HG03066 (cell line): ENCODE measurements around the gene KIF1A.
"Not testable (repeated sequence)": the region's sequence is repeated elsewhere in the genome, so short reads cannot be mapped to it uniquely, and the experiment has no call there.

ENCODE experiments used
- ATAC-seq: cut with Tn5 transposase; IDR thresholded peaks from one replicate; pipeline ENCODE4 v1.9.1; 2021; ENCODE audit warnings: low read depth; ENCODE audit not compliant: unreplicated experiment

KIF1A gene

GRCh38 chr2:240690421-240691074, 129.5 kb downstream of the KIF1A start:
- ATAC-seq = not testable (repeated sequence)

GRCh38 chr2:240689975-240690374, 130.0 kb downstream of the KIF1A start:
- no peak for ATAC-seq

- no peak for ATAC-seq
Measured at GRCh38 chr2:240688553-240688919, 131.5 kb downstream of the KIF1A start.

GRCh38 chr2:240687741-240688552, 132.1 kb downstream of the KIF1A start:
- no peak for ATAC-seq

GRCh38 chr2:240687045-240687740, 132.8 kb downstream of the KIF1A start:
- no peak for ATAC-seq

GRCh38 chr2:240686460-240686859, 133.6 kb downstream of the KIF1A start:
- ATAC-seq = no peak

- no peak for ATAC-seq
Measured at GRCh38 chr2:240685771-240686371, 134.1 kb downstream of the KIF1A start.

GRCh38 chr2:240683980-240684728, 135.9 kb downstream of the KIF1A start:
- ATAC-seq = not testable (repeated sequence)

- ATAC-seq = not testable (repeated sequence)
Measured at GRCh38 chr2:240683329-240683979, 136.6 kb downstream of the KIF1A start.

- not testable (repeated sequence) for ATAC-seq
Measured at GRCh38 chr2:240682431-240683224, 137.4 kb downstream of the KIF1A start, which contains the start of gene AQP12B. AQP12B (minus strand) TSS chr2:240682885; CDS start chr2:240682837, 48 bp downstream.

GRCh38 chr2:240680185-240680584, 139.8 kb downstream of the KIF1A start:
- not testable (repeated sequence) for ATAC-seq

- ATAC-seq = not testable (repeated sequence)
Measured at GRCh38 chr2:240678909-240679308, 141.1 kb downstream of the KIF1A start.

- ATAC-seq = not testable (repeated sequence)
Measured at GRCh38 chr2:240678043-240678442, 142.0 kb downstream of the KIF1A start.

- ATAC-seq = not testable (repeated sequence)
Measured at GRCh38 chr2:240675345-240675744, 144.7 kb downstream of the KIF1A start.

GRCh38 chr2:240674461-240675184, 145.4 kb downstream of the KIF1A start:
- ATAC-seq = not testable (repeated sequence)

- no peak for ATAC-seq
Measured at GRCh38 chr2:240672701-240673190, 147.3 kb downstream of the KIF1A start.

GRCh38 chr2:240672076-240672700, 147.8 kb downstream of the KIF1A start:
- no peak for ATAC-seq
